ENCODE data around the gene SLC6A18. TPM values are rescaled to one million over a fixed set of nuclear protein-coding genes. Genes with fewer than 3 reads are reported as not detected.

The SLC6A18 gene
- total RNA-seq, 1 donor from 2014 or later, result not detected

DNA sequence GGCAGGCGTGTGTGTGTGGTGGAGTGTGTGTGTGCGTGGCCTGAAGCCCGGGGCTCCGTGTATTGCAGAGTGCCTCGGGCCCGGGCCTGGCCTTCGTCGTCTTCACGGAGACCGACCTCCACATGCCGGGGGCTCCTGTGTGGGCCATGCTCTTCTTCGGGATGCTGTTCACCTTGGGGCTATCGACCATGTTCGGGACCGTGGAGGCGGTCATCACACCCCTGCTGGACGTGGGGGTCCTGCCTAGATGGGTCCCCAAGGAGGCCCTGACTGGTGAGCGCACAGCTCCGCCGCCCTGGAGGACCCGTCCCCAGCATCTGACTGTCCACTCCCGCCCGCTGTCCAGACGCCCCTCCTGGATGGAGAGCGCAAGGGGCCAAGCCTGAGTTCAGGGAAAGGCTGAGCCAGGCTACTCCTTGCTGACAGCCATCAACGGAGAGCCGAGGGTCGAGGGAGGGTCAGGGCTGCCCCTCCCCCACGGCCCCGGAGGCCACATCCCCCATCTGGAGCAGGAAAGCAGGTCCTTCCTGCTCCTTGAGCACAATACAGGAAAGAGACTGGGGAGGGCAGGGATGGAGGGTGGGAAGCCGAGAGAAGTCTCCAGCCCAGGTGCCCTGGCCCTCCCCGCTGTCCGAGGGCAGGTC is 18.4 kb downstream of the SLC6A18 start:
- intact Hi-C loops (cut with micrococcal nuclease), result no loop called here
- no peak for DNase-seq (ENCODE audit: low spot score)
- Mint-ChIP-seq H3K36me3 (ENCODE audit: low read depth) (no peaks in the 10 kb centered on the region), H3K27me3 (ENCODE audit: low read depth) (peaks cover 3% of the 10 kb centered on the region), H3K27ac (no peak overlapping the region), H3K4me3 (ENCODE audit: low read depth) (no peak overlapping the region), H3K4me1 (ENCODE audit: low read depth) (no peaks in the 10 kb centered on the region), H3K9me3 (no peaks in the 10 kb centered on the region)

DNA sequence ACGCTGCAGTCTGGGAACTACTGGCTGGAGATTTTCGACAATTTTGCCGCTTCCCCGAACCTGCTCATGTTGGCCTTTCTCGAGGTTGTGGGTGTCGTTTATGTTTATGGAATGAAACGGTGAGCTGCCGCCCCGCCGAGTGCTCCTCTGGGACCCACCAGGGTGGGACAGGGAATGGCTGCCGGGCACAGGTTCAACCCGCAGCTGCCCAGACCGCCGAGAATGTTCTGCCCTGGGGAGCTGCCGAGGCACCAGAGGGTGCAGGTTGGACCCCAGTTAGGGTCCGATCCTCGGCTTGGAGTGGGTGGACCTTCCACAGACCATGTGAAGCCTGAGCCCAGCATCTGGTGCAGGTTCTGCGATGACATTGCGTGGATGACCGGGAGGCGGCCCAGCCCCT is 19.1 kb downstream of the SLC6A18 start:
- no peak overlapping the region for H3K27ac Mint-ChIP-seq
- no peak overlapping the region for H3K4me3 Mint-ChIP-seq (ENCODE audit: low read depth)
- intact Hi-C loops (cut with micrococcal nuclease), result no loop called here
- no peaks in the 10 kb centered on the region for H3K9me3 Mint-ChIP-seq
- no peak for DNase-seq (ENCODE audit: low spot score)
- H3K36me3 Mint-ChIP-seq (ENCODE audit: low read depth), result no peaks in the 10 kb centered on the region
- peaks cover 3% of the 10 kb centered on the region for H3K27me3 Mint-ChIP-seq (ENCODE audit: low read depth)
- H3K4me1 Mint-ChIP-seq (ENCODE audit: low read depth), result no peaks in the 10 kb centered on the region

DNA sequence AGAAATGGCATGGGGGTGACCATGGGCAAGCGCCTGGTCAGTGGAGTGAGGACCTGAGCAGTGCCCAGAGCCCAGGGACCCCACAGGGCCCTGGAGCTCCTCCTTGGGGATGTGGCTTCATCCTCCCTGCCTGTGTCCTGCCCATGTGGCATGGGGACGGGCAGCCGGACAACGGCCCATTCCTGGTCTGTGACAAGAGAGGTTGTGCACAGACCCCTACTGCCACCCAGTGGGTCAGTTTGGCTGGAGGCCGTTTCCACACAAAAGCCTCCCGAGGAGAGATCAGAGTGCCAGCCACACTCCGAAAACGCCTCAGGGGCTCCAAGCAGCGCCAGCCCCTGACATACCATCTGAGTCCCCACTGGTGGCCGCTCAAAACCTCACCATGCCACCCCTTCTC is 19.8 kb downstream of the SLC6A18 start:
- no peaks in the 10 kb centered on the region for H3K36me3 Mint-ChIP-seq (ENCODE audit: low read depth)
- intact Hi-C loops (cut with micrococcal nuclease), result no loop called here
- no peaks in the 10 kb centered on the region for H3K9me3 Mint-ChIP-seq
- no peak overlapping the region for H3K27ac Mint-ChIP-seq
- no peaks in the 10 kb centered on the region for H3K4me1 Mint-ChIP-seq (ENCODE audit: low read depth)
- DNase-seq (ENCODE audit: low spot score), result no peak
- H3K4me3 Mint-ChIP-seq (ENCODE audit: low read depth), result no peak overlapping the region
- peaks cover 3% of the 10 kb centered on the region for H3K27me3 Mint-ChIP-seq (ENCODE audit: low read depth)

DNA sequence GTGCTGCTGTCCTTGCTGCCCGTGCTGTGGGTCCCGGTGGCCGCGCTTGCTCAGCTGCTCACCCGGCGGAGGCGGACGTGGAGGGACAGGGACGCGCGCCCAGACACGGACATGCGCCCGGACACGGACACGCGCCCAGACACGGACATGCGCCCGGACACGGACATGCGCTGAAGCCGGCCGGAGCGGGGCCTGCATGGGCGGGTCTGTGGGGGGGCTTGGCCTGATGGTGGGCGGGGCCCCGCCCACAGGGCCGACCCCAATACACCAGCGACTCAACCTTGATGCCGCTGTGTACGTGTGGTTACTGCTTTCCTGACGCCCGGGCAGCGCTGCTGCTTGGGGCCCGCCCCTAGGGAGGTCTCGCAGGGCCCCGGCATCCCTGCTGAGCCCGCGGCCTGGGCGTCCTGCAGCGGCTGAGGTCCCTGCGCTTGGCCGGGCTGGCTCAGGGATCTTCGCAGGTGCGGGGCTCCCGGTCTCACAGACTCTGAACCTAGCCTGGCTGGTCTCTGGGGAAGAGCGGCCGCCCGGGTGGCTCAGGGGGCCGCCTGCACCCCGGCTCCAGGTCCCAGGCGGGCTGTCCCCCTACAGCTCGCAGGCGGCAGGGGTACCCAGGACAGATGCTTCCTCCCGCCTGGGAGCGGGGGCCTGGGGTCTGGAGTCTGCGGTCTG is 20.9 kb downstream of the SLC6A18 start:
- no peaks in the 10 kb centered on the region for H3K36me3 Mint-ChIP-seq (ENCODE audit: low read depth)
- H3K9me3 Mint-ChIP-seq, result no peaks in the 10 kb centered on the region
- no peak for DNase-seq (ENCODE audit: low spot score)
- intact Hi-C loops (cut with micrococcal nuclease), result no loop called here
- peaks cover 3% of the 10 kb centered on the region for H3K27me3 Mint-ChIP-seq (ENCODE audit: low read depth)
- H3K4me3 Mint-ChIP-seq (ENCODE audit: low read depth), result no peak overlapping the region
- H3K4me1 Mint-ChIP-seq (ENCODE audit: low read depth), result no peaks in the 10 kb centered on the region
- no peak overlapping the region for H3K27ac Mint-ChIP-seq

DNA sequence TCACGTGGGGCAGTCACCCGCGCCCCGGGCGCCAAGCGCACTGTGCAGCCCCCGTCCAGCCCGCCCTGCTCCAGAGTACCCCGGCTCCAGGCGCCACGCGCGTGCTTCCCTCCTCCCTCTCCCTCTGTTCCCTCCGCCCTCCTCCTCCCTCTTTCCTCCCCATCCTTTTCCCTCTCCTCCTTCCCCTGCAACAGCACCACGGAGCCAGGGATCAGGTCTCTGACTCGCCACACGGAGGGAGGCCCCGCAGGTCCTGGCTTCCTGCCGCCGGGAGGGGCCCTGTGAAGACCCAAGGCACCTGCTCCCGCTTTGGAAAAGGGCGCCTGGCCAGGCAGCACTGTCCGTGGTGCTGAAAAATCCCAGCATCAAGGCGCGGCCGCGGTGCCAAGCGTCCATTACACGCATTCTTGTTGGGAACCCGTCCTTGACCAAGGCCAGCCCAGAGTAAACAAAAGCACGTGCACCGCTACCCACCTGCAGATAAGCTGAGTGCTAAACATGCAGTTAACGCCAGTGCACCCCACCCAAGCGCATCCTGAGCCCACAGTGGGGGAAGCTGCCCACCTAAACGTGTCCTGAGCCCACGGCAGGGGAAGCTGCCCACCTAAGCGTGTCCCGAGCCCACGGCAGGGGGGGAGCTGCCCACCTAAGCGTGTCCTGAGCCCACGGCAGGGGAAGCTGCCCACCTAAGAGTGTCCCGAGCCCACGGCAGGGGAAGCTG is 21.7 kb downstream of the SLC6A18 start:
- no peaks in the 10 kb centered on the region for H3K9me3 Mint-ChIP-seq
- peaks cover 3% of the 10 kb centered on the region for H3K27me3 Mint-ChIP-seq (ENCODE audit: low read depth)
- intact Hi-C loops (cut with micrococcal nuclease), result no loop called here
- H3K36me3 Mint-ChIP-seq (ENCODE audit: low read depth), result no peaks in the 10 kb centered on the region
- no peak overlapping the region for H3K4me3 Mint-ChIP-seq (ENCODE audit: low read depth)
- H3K4me1 Mint-ChIP-seq (ENCODE audit: low read depth), result no peaks in the 10 kb centered on the region
- peak; percentile 17 for DNase-seq (ENCODE audit: low spot score)
- no peak overlapping the region for H3K27ac Mint-ChIP-seq

DNA sequence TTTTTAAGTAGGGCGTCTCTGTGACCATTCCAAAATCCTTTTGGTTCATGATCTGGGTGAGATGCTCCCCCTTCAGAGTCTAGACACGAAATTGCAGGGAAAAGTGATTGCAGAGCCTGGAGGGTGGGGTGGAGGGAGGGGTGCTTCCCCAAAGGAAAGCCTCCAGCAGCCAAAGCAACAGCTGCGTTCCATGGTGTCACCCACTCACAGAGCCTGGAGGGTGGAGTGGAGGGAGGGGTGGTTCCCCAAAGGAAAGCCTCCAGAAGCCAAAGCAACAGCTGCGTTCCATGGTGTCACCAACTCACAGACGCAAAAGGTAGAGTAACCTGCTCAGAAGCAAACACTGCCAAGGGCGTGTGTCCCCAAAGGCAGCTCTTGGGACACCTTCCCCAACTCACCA is 22.6 kb downstream of the SLC6A18 start:
- Mint-ChIP-seq H3K27me3 (ENCODE audit: low read depth) (peaks cover 3% of the 10 kb centered on the region), H3K4me3 (ENCODE audit: low read depth) (no peak overlapping the region), H3K27ac (no peak overlapping the region), H3K9me3 (no peaks in the 10 kb centered on the region), H3K36me3 (ENCODE audit: low read depth) (no peaks in the 10 kb centered on the region), H3K4me1 (ENCODE audit: low read depth) (no peaks in the 10 kb centered on the region)
- intact Hi-C loops (cut with micrococcal nuclease), result no loop called here
- no peak for DNase-seq (ENCODE audit: low spot score)

DNA sequence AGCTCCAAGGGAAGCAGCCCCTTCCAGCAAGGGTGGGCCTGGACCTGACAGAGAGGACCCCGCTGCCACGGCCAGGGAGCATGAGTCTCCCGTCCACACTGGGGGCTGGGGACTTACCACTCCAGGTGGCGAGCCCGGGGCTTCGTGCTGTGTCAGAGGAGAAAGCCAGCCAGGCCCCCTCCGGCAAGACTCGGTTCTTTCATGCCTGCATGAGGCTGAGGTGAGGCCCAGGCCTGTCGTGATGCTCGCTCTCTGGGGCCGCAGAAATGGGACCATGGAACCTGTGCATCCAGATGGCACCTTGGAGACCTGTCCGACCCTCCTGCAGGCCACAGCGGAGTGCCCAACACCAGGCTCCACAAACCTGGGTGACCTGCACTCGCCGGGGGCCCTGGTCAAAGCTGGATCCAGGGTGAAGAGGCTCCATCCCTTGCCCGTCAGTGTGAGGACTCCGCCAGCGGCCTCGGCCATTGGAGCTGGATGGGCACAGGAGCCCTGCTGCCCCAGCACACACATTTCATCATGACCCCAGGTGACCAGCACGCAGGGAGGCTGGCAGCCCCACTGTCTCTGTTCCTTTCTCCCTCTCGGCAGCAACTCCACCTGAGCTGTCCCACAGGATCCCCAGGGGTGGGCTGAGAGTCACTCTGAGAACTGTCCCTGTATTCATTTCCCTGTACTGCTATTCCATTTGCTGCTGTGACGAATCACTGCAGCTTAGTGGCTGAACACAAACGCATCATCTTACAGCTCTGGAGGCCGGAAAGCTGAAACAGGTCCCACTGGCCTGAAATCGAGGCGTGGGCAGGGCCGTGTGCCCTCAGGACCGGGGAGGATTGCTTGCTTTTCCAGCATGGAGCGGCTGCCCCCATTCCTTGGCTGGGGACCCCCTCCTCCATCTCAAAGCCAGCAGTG is 24.4 kb downstream of the SLC6A18 start:
- DNase-seq (ENCODE audit: low spot score), result no peak
- no peak overlapping the region for H3K27ac Mint-ChIP-seq
- H3K4me3 Mint-ChIP-seq (ENCODE audit: low read depth), result no peak overlapping the region
- H3K9me3 Mint-ChIP-seq, result no peaks in the 10 kb centered on the region
- intact Hi-C loops (cut with micrococcal nuclease), result no loop called here
- peaks cover 2% of the 10 kb centered on the region for H3K4me1 Mint-ChIP-seq (ENCODE audit: low read depth)
- no peaks in the 10 kb centered on the region for H3K36me3 Mint-ChIP-seq (ENCODE audit: low read depth)
- H3K27me3 Mint-ChIP-seq (ENCODE audit: low read depth), result peaks cover 3% of the 10 kb centered on the region

DNA sequence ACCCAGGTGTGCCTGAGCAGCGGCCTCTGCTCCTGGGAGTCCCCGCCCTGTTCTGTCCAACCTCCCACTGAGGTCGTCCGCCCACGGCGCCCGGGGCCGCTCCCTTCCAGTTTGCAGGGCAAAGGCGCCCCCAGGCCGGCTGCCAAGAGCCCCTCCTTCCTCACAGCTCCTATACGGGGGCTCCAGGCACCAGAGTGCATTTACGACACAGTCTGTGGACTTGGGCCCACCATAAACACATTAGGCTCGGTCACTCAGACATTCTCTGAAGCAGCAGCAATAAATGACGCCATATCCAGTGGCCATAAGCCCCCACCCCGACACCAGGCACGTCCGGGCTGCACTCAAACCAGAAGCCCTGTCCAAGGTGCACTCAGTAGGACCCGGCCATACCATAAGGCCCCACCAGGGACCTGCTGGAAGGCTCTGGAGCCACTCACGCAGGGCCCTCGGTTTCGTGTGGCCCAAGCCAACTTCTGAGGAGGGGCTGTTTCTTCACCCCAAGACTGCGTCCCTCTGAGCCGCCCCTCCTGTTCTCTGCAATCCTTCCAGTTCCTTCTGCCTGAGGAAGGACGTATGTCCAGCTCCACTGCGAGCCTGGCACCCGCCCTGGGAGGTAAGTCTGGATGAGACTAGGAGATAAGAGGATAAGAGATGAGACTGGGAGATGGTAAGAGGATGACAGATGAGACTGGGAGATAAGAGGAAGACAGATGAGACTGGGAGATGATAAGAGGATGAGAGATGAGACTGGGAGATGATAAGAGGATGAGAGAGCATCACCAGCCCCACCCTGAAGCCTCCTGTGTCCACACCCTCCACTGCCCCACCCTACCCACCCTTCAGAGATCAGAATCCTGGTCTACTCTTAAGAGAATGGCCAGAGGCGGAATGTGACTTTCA is 26.7 kb downstream of the SLC6A18 start:
- Mint-ChIP-seq H3K27me3 (ENCODE audit: low read depth) (peaks cover under 1% of the 10 kb centered on the region), H3K4me3 (ENCODE audit: low read depth) (no peak overlapping the region), H3K27ac (no peak overlapping the region), H3K4me1 (ENCODE audit: low read depth) (peaks cover 18% of the 10 kb centered on the region), H3K36me3 (ENCODE audit: low read depth) (no peaks in the 10 kb centered on the region), H3K9me3 (no peaks in the 10 kb centered on the region)
- no peak for DNase-seq (ENCODE audit: low spot score)
- intact Hi-C loops (cut with micrococcal nuclease), result no loop called here

DNA sequence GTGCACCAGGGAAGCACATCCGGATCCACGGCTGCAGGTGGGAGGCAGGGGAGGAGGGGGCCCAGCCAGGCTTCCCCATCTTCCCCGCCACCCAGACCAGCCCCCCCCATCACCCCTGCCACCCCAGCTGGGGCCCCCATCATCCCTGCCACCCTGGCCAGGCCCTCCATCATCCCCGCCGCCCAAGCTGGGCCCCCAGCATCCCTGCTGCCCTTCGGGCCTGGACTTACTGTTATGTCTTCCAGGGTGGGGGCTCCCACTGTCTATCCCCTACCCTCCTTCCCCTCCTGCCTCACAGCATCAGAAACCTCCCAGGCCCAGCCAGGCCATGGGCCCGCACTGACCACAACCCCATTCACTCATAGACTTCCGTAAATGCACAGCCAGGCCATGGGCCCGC is 27.5 kb downstream of the SLC6A18 start:
- no peak for DNase-seq (ENCODE audit: low spot score)
- intact Hi-C loops (cut with micrococcal nuclease), result no loop called here
- no peak overlapping the region for H3K4me3 Mint-ChIP-seq (ENCODE audit: low read depth)
- H3K9me3 Mint-ChIP-seq, result no peaks in the 10 kb centered on the region
- H3K27ac Mint-ChIP-seq, result no peak overlapping the region
- H3K27me3 Mint-ChIP-seq (ENCODE audit: low read depth), result no peaks in the 10 kb centered on the region
- H3K36me3 Mint-ChIP-seq (ENCODE audit: low read depth), result no peaks in the 10 kb centered on the region
- H3K4me1 Mint-ChIP-seq (ENCODE audit: low read depth), result peaks cover 18% of the 10 kb centered on the region

DNA sequence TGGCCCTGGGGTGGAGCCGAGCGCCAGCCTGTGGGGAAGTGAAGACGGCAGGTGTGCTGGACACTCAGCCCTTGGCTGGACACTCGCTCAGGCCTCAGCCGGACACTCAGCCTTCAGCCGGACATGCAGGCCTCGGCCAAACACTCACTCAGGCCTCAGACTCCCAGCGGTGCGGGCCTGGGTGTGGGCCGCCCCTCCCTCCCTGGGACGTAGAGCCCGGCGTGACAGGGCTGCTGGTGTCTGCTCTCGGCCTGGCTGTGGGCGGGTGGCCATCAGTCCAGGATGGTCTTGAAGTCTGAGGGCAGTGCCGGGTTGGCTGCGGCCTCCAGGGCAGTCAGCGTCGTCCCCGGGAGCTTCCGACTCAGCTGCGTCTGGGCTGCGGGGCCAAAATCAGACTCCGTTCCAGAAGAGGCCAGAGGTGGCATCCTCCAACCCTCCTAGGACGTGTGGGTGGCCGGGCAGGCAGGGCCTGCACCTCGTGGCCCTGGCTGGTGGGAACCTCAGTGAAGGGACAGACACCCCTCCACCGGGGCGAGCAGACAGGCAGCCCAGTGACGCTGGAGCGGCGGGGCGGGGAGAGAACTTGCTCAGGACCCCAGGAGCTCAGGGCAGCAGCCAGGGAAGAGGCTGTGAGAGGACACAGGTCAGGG is 28.4 kb downstream of the SLC6A18 start:
- DNase-seq (ENCODE audit: low spot score), result no peak
- Mint-ChIP-seq H3K4me3 (ENCODE audit: low read depth) (no peak overlapping the region), H3K27ac (no peak overlapping the region), H3K4me1 (ENCODE audit: low read depth) (peaks cover 18% of the 10 kb centered on the region), H3K36me3 (ENCODE audit: low read depth) (no peaks in the 10 kb centered on the region), H3K27me3 (ENCODE audit: low read depth) (no peaks in the 10 kb centered on the region), H3K9me3 (no peaks in the 10 kb centered on the region)
- intact Hi-C loops (cut with micrococcal nuclease), result no loop called here

DNA sequence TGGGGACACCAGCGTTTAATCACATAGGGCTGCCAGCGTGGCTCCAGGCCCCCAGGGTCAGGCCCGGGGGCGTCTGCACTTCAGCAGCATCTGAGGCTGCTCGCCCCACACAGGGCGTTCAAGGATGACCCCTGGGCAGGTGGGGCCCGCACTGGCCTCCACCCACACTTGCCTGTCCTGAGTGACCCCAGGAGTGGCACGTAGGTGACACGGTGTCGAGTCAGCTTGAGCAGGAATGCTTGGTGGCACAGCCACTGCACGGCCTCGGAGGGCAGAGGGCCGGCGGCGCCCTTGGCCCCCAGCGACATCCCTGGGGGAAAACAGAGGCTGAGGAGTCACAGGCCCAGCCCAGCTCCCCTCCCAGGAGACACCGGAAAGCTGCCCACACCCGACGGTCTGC is 29.0 kb downstream of the SLC6A18 start:
- intact Hi-C loops (cut with micrococcal nuclease), result no loop called here
- H3K4me1 Mint-ChIP-seq (ENCODE audit: low read depth), result peaks cover 18% of the 10 kb centered on the region
- H3K27me3 Mint-ChIP-seq (ENCODE audit: low read depth), result no peaks in the 10 kb centered on the region
- H3K4me3 Mint-ChIP-seq (ENCODE audit: low read depth), result no peak overlapping the region
- no peak overlapping the region for H3K27ac Mint-ChIP-seq
- H3K36me3 Mint-ChIP-seq (ENCODE audit: low read depth), result no peaks in the 10 kb centered on the region
- H3K9me3 Mint-ChIP-seq, result no peaks in the 10 kb centered on the region
- no peak for DNase-seq (ENCODE audit: low spot score)
